Measurements from ENCODE around the gene SNX20.

Gene SNX20

GRCh38 chr16:50688083-50688482 is 7.0 kb upstream of the SNX20 start:
- no peak for TF ChIP-seq CTCF (conservative IDR thresholded peaks at IDR 0.05; ENCODE audit: low read depth, low read length)
- H3K4me3 ChIP-seq (IDR thresholded peaks at IDR 0.05; ENCODE audit: insufficient read depth, low read depth, low read length) = no peak overlapping the region
- H3K36me3 ChIP-seq (ENCODE audit: insufficient read depth) = no peaks in the 10 kb centered on the region
- no peak overlapping the region for H2AFZ ChIP-seq (ENCODE audit: low read depth)
- no peak overlapping the region for H3K9ac ChIP-seq
- no peaks in the 10 kb centered on the region for H3K4me1 ChIP-seq (ENCODE audit: low read depth, poor library complexity, severe bottlenecking)
- no peaks in the 10 kb centered on the region for H3K79me2 ChIP-seq (ENCODE audit: insufficient read depth, low read depth)
- no peak overlapping the region for H3K27ac ChIP-seq
- H4K20me1 ChIP-seq (ENCODE audit: insufficient read depth) = no peaks in the 10 kb centered on the region
- no peaks in the 10 kb centered on the region for H3K27me3 ChIP-seq (ENCODE audit: insufficient read depth, low read depth)
- H3K4me2 ChIP-seq = no peak overlapping the region

- Histone ChIP-seq H3K27ac (no peak overlapping the region), H3K4me2 (no peak overlapping the region), H3K27me3 (ENCODE audit: insufficient read depth, low read depth) (no peaks in the 10 kb centered on the region), H2AFZ (ENCODE audit: low read depth) (no peak overlapping the region), H3K9ac (no peak overlapping the region), H4K20me1 (ENCODE audit: insufficient read depth) (no peaks in the 10 kb centered on the region), H3K79me2 (ENCODE audit: insufficient read depth, low read depth) (no peaks in the 10 kb centered on the region), H3K4me1 (ENCODE audit: low read depth, poor library complexity, severe bottlenecking) (no peaks in the 10 kb centered on the region), H3K36me3 (ENCODE audit: insufficient read depth) (no peaks in the 10 kb centered on the region), H3K4me3 (IDR thresholded peaks at IDR 0.05; ENCODE audit: insufficient read depth, low read depth, low read length) (no peak overlapping the region)
- no peak for TF ChIP-seq CTCF (conservative IDR thresholded peaks at IDR 0.05; ENCODE audit: low read depth, low read length)
These were observed 4.5 kb upstream of the SNX20 start for GRCh38 chr16:50685462-50686063.

- Histone ChIP-seq H4K20me1 (ENCODE audit: insufficient read depth) (no peaks in the 10 kb centered on the region), H3K4me1 (ENCODE audit: low read depth, poor library complexity, severe bottlenecking) (no peaks in the 10 kb centered on the region), H3K9ac (no peak overlapping the region), H3K79me2 (ENCODE audit: insufficient read depth, low read depth) (no peaks in the 10 kb centered on the region), H3K27me3 (ENCODE audit: insufficient read depth, low read depth) (no peaks in the 10 kb centered on the region), H3K4me3 (IDR thresholded peaks at IDR 0.05; ENCODE audit: insufficient read depth, low read depth, low read length) (no peak overlapping the region), H3K27ac (no peak overlapping the region), H2AFZ (ENCODE audit: low read depth) (no peak overlapping the region), H3K4me2 (no peak overlapping the region), H3K36me3 (ENCODE audit: insufficient read depth) (no peaks in the 10 kb centered on the region)
- no peak for TF ChIP-seq CTCF (conservative IDR thresholded peaks at IDR 0.05; ENCODE audit: low read depth, low read length)
These were observed 3.8 kb upstream of the SNX20 start for GRCh38 chr16:50684823-50685461.

GRCh38 chr16:50683689-50684374 is 2.7 kb upstream of the SNX20 start:
- Histone ChIP-seq H3K4me1 (ENCODE audit: low read depth, poor library complexity, severe bottlenecking) (no peaks in the 10 kb centered on the region), H4K20me1 (ENCODE audit: insufficient read depth) (no peaks in the 10 kb centered on the region), H3K27me3 (ENCODE audit: insufficient read depth, low read depth) (no peaks in the 10 kb centered on the region), H3K27ac (no peak overlapping the region), H3K9ac (no peak overlapping the region), H2AFZ (ENCODE audit: low read depth) (no peak overlapping the region), H3K36me3 (ENCODE audit: insufficient read depth) (no peaks in the 10 kb centered on the region), H3K4me2 (no peak overlapping the region), H3K79me2 (ENCODE audit: insufficient read depth, low read depth) (no peaks in the 10 kb centered on the region), H3K4me3 (IDR thresholded peaks at IDR 0.05; ENCODE audit: insufficient read depth, low read depth, low read length) (no peak overlapping the region)
- no peak for TF ChIP-seq CTCF (conservative IDR thresholded peaks at IDR 0.05; ENCODE audit: low read depth, low read length)

Measured in KMS-11 (cell line).